Natural killer cell (primary cell): ENCODE measurements around the gene OR2AJ1. TPM values are rescaled to one million over a fixed set of nuclear protein-coding genes. Genes with fewer than 3 reads are reported as not detected.

Experiments
- ATAC-seq, 3 donors: fragments of 150-1000 bp in 2 of 3; fragments of 200-7000 bp in 1 of 3; cut with Tn5 transposase; 1 replicate in 1 of 3; 2 replicates in 2 of 3; pipeline ENCODE4 v1.10.0; 2021; ENCODE audit warnings: mild to moderate bottlenecking in 2 of 3, moderate library complexity in 2 of 3
- DNase-seq, 2 donors: peaks; one replicate each; pipeline versions ENCODE4 v3.0.0 to v3.0.0-alpha.2; 2013 to 2021; ENCODE audit warnings: mixed read lengths in 1 of 2
- H3K27ac ChIP-seq: one replicate; pipeline ENCODE4 v1.5.1; 2013; ENCODE audit warnings: mild to moderate bottlenecking, low read length
- H3K27me3 ChIP-seq: one replicate; pipeline ENCODE4 v1.6.1; 2013; ENCODE audit warnings: low read length; ENCODE audit not compliant: control insufficient read depth, insufficient read depth
- H3K36me3 ChIP-seq: one replicate; pipeline ENCODE4 v1.6.1; 2013; ENCODE audit warnings: low read length; ENCODE audit not compliant: control insufficient read depth, insufficient read depth
- H3K4me1 ChIP-seq: one replicate; pipeline ENCODE4 v1.6.1; 2013; ENCODE audit warnings: low read length; ENCODE audit not compliant: control insufficient read depth, insufficient read depth
- H3K4me3 ChIP-seq: one replicate; pipeline ENCODE4 v1.5.1; 2013; ENCODE audit warnings: low read length
- H3K9me3 ChIP-seq: one replicate; pipeline ENCODE4 v1.6.1; 2013; ENCODE audit warnings: low read length; ENCODE audit not compliant: control insufficient read depth, insufficient read depth
- H3K27ac Mint-ChIP-seq, 2 donors: one replicate each; pipeline ENCODE4 v1.8.0; 2022; ENCODE audit warnings: mild to moderate bottlenecking in 2 of 2, mixed read lengths in 2 of 2, moderate library complexity in 1 of 2
- H3K27me3 Mint-ChIP-seq, 2 donors: one replicate each; pipeline ENCODE4 v1.8.0; 2022; ENCODE audit warnings: low read depth in 2 of 2, mixed read lengths in 2 of 2
- H3K36me3 Mint-ChIP-seq: one replicate; pipeline ENCODE4 v1.8.0; 2022; ENCODE audit warnings: mixed read lengths
- H3K4me1 Mint-ChIP-seq, 2 donors: one replicate each; pipeline ENCODE4 v1.8.0; 2022; ENCODE audit warnings: mixed read lengths in 2 of 2
- H3K4me3 Mint-ChIP-seq: one replicate; pipeline ENCODE4 v1.8.0; 2022; ENCODE audit warnings: mild to moderate bottlenecking, moderate library complexity, mixed read lengths
- H3K9me3 Mint-ChIP-seq, 2 donors: one replicate each; pipeline ENCODE4 v1.8.0; 2022; ENCODE audit warnings: mixed read lengths in 2 of 2
- WGBS: methylation state at CpG from one replicate; pipeline ENCODE4 v1.1.7; 2013; ENCODE audit warnings: missing lambda C conversion rate; ENCODE audit not compliant: insufficient coverage; 5-methylcytosine and 5-hydroxymethylcytosine counted together
- intact Hi-C: fragments of 100-400 bp; cut with micrococcal nuclease; formaldehyde crosslinking; loops from one replicate; pipeline ENCODE4 v1.14.2; 2022
- total RNA-seq, 4 donors: library from RNA; stranded (reverse); fragments of 120-200 nt in 1 of 4; gene quantifications; one replicate each; pipeline versions ENCODE4 v1.2.3 to v1.2.4, GENCODE V29; 2013 to 2022
- TF ChIP-seq, protein P1 (sequence below): fragments of 200-600 bp; IDR thresholded peaks from one replicate; pipeline ENCODE4 v1.8.0; 2022; ENCODE audit warnings: antibody characterized with exemption

OR2AJ1 gene
- total RNA-seq, 3 donors from 2014 or later (not counting 1 experiment from before 2014, with no cell fraction given), result not detected

DNA sequence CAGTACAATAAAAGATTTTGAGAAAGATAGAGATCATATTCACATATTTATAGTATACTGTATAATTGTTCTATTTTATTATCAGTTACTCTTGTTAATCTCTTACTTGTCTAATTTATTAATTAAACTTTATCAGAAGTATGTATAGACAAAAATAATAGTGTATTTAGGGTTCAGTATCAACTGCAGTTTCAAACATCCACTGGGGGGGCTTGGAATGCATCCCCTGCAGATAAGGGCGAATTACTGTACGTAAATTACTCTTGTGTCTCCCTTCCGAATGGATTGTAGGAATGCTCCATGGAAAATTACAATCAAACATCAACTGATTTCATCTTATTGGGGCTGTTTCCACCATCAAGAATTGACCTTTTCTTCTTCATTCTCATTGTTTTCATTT lies 23.9 kb downstream of the OR2AJ1 start, which contains the start of gene OR2L8:
TSS of gene OR2L8 (plus strand) at position 301 of the 400 bp plus-strand sequence. CDS start at position 301, 0 bp downstream.
- TF ChIP-seq, protein P1, sequence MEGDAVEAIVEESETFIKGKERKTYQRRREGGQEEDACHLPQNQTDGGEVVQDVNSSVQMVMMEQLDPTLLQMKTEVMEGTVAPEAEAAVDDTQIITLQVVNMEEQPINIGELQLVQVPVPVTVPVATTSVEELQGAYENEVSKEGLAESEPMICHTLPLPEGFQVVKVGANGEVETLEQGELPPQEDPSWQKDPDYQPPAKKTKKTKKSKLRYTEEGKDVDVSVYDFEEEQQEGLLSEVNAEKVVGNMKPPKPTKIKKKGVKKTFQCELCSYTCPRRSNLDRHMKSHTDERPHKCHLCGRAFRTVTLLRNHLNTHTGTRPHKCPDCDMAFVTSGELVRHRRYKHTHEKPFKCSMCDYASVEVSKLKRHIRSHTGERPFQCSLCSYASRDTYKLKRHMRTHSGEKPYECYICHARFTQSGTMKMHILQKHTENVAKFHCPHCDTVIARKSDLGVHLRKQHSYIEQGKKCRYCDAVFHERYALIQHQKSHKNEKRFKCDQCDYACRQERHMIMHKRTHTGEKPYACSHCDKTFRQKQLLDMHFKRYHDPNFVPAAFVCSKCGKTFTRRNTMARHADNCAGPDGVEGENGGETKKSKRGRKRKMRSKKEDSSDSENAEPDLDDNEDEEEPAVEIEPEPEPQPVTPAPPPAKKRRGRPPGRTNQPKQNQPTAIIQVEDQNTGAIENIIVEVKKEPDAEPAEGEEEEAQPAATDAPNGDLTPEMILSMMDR, result no peak
- ATAC-seq, result no peak
- no peaks in the 10 kb centered on the region for H3K27me3 ChIP-seq
- H3K27ac ChIP-seq, result no peak within 1 kb of the TSS
- no peak for DNase-seq
- H3K36me3 ChIP-seq, result no peaks in the 10 kb centered on the region
- Mint-ChIP-seq H3K27me3 (no peaks in the 10 kb centered on the region), H3K4me3 (no peak within 1 kb of the TSS), H3K9me3 (peaks cover 3 to 5% of the 10 kb centered on the region in 2 donors), H3K4me1 (no peaks in the 10 kb centered on the region), H3K27ac (no peak within 1 kb of the TSS), H3K36me3 (no peaks in the 10 kb centered on the region)
- H3K4me1 ChIP-seq, result no peaks in the 10 kb centered on the region
- no peak within 1 kb of the TSS for H3K4me3 ChIP-seq
- no peaks in the 10 kb centered on the region for H3K9me3 ChIP-seq
- intact Hi-C loops, result no loop called here
- WGBS, result 97% methylated on average over 3 of the region's 3 CpGs

DNA sequence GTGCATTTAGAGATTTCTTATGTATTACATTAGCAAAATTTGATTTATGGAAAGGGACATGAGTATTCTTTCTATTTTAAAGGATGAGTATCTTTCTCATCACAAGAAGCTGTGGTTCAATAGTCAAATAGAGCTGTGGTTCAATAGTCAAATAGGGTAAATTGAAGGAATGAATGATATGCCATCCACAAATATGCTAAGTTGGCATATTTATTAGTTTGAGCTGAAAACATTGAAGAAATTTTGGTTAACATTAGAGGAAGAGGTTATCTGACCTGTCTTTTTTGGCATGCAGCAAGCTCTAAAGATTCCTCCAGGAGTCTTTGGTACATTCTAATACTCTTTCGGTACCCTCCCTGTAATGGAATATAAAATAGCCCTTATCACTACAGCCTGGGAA lies 28.7 kb downstream of the OR2AJ1 start:
- no peak for ATAC-seq
- H3K9me3 ChIP-seq, result no peaks in the 10 kb centered on the region

DNA sequence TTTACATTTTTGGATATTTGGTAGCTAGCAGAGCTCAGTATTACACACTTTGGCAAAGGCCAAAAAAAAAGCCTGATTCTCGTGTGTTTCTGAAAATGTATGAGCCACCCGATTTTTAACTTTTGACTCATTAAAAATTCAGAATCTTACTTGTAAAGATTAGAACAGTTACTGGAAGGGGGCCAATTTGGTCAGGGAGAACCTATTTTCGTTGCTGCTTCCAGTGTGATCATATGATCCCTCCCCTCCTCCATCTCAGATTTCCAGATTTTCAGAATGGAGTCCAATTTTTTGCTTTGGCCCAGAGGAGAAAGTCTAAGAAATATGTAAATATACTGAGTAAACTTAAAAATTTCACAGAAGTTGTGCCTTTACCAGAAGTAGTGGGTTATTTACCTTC lies 37.1 kb downstream of the OR2AJ1 start:
- H3K4me1 Mint-ChIP-seq, result no peaks in the 10 kb centered on the region
- no peaks in the 10 kb centered on the region for H3K36me3 ChIP-seq
- ATAC-seq (no peak), DNase-seq (no peak)
- WGBS, result 20% methylated on average over 3 of the region's 3 CpGs
- peaks cover 16 to 18% of the 10 kb centered on the region in 2 donors for H3K9me3 Mint-ChIP-seq
- H3K27ac Mint-ChIP-seq, result no peak overlapping the region
- H3K4me3 ChIP-seq, result no peak overlapping the region
- no peak overlapping the region for H3K27ac ChIP-seq
- no peak overlapping the region for H3K4me3 Mint-ChIP-seq
- no peaks in the 10 kb centered on the region for H3K9me3 ChIP-seq
- H3K27me3 Mint-ChIP-seq, result no peaks in the 10 kb centered on the region
- no peaks in the 10 kb centered on the region for H3K4me1 ChIP-seq
- no peaks in the 10 kb centered on the region for H3K27me3 ChIP-seq
- TF ChIP-seq, protein P1, result no peak
- intact Hi-C loops, result no loop called here
- no peaks in the 10 kb centered on the region for H3K36me3 Mint-ChIP-seq

More for the DNA sequence above, 28.7 kb downstream of the OR2AJ1 start:
- no peak for DNase-seq
- Histone ChIP-seq H3K27me3 (no peaks in the 10 kb centered on the region), H3K36me3 (no peaks in the 10 kb centered on the region), H3K4me1 (no peaks in the 10 kb centered on the region), H3K4me3 (no peak overlapping the region), H3K27ac (no peak overlapping the region)
- H3K36me3 Mint-ChIP-seq, result no peaks in the 10 kb centered on the region
- H3K27ac Mint-ChIP-seq, result no peak overlapping the region
- whole genome bisulfite sequencing, result no CpG with 5 or more reads among the region's 1 CpG
- H3K4me3 Mint-ChIP-seq, result no peak overlapping the region
- no peaks in the 10 kb centered on the region for H3K27me3 Mint-ChIP-seq
- no peaks in the 10 kb centered on the region for H3K4me1 Mint-ChIP-seq
- TF ChIP-seq, protein P1, result no peak
- peaks cover 6 to 8% of the 10 kb centered on the region in 2 donors for H3K9me3 Mint-ChIP-seq
- intact Hi-C loops, result no loop called here

DNA sequence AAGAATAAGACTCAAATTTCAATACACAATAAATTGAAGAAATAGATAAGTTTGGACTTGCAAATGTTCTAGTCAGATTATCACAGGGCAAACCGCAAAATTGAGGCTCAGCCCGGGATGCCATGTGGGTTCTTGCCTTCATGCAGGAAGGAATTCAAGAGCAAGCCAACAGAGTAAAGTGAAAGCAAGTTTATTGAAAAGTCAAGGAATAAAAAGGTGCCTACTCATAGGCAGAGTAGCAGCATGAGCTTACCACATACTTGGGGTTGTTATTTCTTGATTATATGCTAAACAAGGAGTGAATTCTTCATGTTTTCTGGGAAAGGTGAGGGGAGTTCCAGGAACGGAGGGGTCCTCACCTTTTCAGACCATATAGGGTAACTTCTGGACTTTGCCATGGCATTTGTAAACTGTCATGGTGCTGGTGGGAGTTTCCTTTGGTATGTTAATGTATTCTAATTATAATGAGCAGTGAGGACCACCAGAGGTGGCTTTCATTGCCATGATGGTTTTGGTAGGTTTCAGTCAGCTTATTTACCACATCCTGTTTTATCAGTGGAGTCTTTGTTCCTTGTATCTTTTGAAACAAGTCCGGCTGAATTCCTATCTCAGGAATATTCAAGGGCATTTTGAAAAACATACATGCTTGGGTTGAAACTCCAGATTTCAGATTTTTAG lies 38.4 kb downstream of the OR2AJ1 start:
- Mint-ChIP-seq H3K4me1 (no peaks in the 10 kb centered on the region), H3K27ac (no peak overlapping the region), H3K27me3 (no peaks in the 10 kb centered on the region), H3K4me3 (no peak overlapping the region), H3K9me3 (peaks cover 13 to 18% of the 10 kb centered on the region in 2 donors), H3K36me3 (no peaks in the 10 kb centered on the region)
- DNase-seq, result no peak
- Histone ChIP-seq H3K4me1 (no peaks in the 10 kb centered on the region), H3K4me3 (no peak overlapping the region), H3K9me3 (no peaks in the 10 kb centered on the region), H3K27ac (no peak overlapping the region), H3K27me3 (no peaks in the 10 kb centered on the region), H3K36me3 (no peaks in the 10 kb centered on the region)
- TF ChIP-seq, protein P1, result no peak
- intact Hi-C loops, result no loop called here
- WGBS, result 16% methylated on average over 4 of the region's 4 CpGs
- no peak for ATAC-seq
